ENCODE results near the gene OVCA2. TPM values are rescaled to one million over a fixed set of nuclear protein-coding genes. Genes with fewer than 3 reads are reported as not detected.
A peak's percentile ranks its signal among the peaks of the same experiment; 100 is the strongest.

The OVCA2 gene
- total RNA-seq, 4 donors from 2014 or later = 7.9 to 27.4 (median 19.8) TPM

DNA sequence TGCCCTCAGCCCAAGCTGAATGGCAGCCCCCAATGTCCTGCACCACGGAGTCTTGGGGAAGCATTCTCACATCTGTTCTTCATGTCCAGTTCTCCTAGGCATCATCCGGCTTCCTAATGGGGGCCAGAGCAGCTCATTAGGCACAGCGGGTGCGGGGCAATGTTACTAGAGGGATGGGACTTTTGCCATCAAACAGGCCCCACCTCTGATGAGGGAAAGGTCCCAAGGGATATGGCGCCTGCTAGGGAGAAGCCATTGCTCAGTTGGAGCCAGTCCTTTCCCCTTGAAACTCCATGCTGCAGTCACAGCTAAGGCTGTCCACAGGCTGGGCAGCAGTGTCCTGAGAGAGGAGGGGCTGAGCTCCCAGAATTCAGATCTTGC, 13.6 kb upstream of the OVCA2 start:
- Histone ChIP-seq H3K9me3 (no peaks in the 10 kb centered on the region), H3K4me1 (peaks cover 0 to 31% of the 10 kb centered on the region in 2 donors), H3K4me3 (no peak overlapping the region), H3K27ac (no peak overlapping the region), H3K36me3 (no peaks in the 10 kb centered on the region), H3K27me3 (no peaks in the 10 kb centered on the region)
- DNase-seq = no peak
- intact Hi-C loops (cut with DNase I; ENCODE audit: low total_unique reads) = no loop called here
- TF ChIP-seq, protein P1, sequence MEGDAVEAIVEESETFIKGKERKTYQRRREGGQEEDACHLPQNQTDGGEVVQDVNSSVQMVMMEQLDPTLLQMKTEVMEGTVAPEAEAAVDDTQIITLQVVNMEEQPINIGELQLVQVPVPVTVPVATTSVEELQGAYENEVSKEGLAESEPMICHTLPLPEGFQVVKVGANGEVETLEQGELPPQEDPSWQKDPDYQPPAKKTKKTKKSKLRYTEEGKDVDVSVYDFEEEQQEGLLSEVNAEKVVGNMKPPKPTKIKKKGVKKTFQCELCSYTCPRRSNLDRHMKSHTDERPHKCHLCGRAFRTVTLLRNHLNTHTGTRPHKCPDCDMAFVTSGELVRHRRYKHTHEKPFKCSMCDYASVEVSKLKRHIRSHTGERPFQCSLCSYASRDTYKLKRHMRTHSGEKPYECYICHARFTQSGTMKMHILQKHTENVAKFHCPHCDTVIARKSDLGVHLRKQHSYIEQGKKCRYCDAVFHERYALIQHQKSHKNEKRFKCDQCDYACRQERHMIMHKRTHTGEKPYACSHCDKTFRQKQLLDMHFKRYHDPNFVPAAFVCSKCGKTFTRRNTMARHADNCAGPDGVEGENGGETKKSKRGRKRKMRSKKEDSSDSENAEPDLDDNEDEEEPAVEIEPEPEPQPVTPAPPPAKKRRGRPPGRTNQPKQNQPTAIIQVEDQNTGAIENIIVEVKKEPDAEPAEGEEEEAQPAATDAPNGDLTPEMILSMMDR (IDR thresholded peaks at IDR 0.05) = no peak
- TF ChIP-seq POLR2A (IDR thresholded peaks at IDR 0.05) = no peak

DNA sequence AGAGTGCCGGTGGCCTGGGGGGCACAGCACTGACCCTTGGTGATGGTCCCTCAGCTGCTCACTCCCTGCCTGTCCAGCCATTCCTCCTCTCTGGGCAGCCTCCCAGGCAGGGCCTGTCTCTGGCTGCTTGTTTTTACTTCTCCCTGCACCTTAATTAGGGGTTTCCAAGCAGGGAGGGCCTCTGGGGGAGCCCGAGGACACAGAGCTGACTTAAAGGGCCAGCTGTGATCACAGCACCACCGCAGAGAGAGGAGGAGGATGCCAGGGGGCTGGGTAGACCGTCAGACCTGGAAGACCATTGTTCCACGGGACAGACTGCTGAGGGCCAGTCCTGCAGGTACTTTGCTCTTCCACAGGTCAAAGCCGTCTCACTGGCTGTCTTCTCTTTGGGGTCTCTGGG, 13.1 kb upstream of the OVCA2 start:
- no peak overlapping the region for H3K27ac ChIP-seq
- H3K4me3 ChIP-seq = no peak overlapping the region
- peaks cover 0 to 29% of the 10 kb centered on the region in 2 donors for H3K4me1 ChIP-seq
- H3K27me3 ChIP-seq = no peaks in the 10 kb centered on the region
- H3K36me3 ChIP-seq = no peaks in the 10 kb centered on the region
- TF ChIP-seq, protein P1 (IDR thresholded peaks at IDR 0.05) = no peak
- TF ChIP-seq POLR2A (IDR thresholded peaks at IDR 0.05) = no peak
- H3K9me3 ChIP-seq = no peaks in the 10 kb centered on the region
- no peak for DNase-seq
- intact Hi-C loops (cut with DNase I; ENCODE audit: low total_unique reads) = no loop called here

DNA sequence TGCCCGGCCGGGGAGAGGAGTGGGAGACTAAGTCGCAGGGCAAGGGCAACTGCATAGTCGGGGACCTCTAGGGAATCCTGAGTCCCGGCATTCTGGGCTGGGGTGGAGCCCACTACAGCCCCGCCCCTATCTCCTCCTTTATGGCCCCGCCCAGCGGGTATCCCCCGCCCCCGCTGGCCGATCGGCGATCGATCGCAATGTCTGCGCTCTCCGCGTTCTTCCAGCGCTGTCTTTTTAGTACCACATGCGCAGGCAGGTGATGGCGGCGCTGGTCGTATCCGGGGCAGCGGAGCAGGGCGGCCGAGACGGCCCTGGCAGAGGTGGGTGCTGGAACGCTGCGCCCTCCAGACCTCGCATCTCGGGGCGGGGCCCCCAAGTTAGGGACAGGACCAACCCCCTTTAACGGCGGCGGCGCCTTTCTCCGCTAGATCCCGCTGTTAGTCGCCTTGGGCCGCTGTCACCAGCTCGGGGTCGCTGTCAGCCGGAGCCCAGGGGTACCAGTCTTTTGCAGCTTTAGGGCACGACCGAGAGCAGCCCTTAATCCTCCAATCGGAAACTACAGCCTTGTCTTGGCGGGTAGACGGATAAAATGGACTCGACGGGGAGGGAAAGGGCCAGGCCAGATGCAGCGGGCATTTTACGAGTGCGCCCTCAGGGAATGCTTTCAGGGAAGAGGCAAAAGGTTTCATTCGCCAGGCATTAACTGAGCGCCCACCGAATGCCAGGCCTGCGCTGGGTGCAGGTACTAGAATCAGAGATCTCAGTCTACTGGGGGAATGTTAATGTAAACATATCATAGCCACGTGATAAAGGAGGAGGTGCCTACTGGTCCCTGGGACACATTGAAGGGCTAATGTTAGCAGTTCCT, 11.7 kb upstream of the OVCA2 start, which contains the start of gene DPH1:
Gene DPH1 (plus strand): TSS at position 243 of the 868 bp plus-strand sequence. CDS start 17 bp downstream, at position 260.
- TF ChIP-seq POLR2A (IDR thresholded peaks at IDR 0.05) = peak in 1 of 2 donors; percentile 44
- TF ChIP-seq, protein P1 (IDR thresholded peaks at IDR 0.05) = peak in 1 of 4 experiments; percentile 52
- intact Hi-C loops (cut with DNase I; ENCODE audit: low total_unique reads) = no loop called here
- Histone ChIP-seq H3K4me1 (peaks cover 0 to 19% of the 10 kb centered on the region in 2 donors), H3K27me3 (no peaks in the 10 kb centered on the region), H3K36me3 (no peaks in the 10 kb centered on the region), H3K27ac (peak within 1 kb of the TSS; percentile 52 to 59), H3K4me3 (peak within 1 kb of the TSS; percentile 92 to 94), H3K9me3 (no peaks in the 10 kb centered on the region)
- peak; percentile 85 to 89 for DNase-seq

DNA sequence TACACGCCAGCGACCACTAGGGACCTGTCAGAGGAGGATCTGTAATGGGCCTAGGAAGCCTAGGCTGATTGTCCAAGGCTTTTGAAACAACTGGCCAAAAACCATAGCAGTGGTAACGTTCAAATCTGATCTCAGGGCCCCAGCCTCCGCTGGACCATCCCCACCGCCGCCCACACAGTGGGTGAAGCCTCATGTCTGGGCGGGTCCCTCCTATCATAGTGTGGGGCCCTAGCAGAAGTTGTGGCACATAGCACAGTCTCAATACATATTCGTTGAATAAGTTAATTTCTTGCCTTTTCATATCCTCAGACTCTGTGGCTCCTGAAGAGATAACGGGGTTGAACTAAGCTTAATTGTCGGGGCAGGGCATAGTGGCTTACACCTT, 11.1 kb upstream of the OVCA2 start:
- Histone ChIP-seq H3K9me3 (no peaks in the 10 kb centered on the region), H3K27ac (peak overlapping the region in 1 of 2 donors; percentile 59), H3K4me1 (peaks cover 0 to 14% of the 10 kb centered on the region in 2 donors), H3K4me3 (peak overlapping the region; percentile 92 to 94), H3K36me3 (no peaks in the 10 kb centered on the region), H3K27me3 (no peaks in the 10 kb centered on the region)
- peak in 1 of 2 donors; percentile 26 for DNase-seq
- intact Hi-C loops (cut with DNase I; ENCODE audit: low total_unique reads) = no loop called here
- TF ChIP-seq, protein P1 (IDR thresholded peaks at IDR 0.05) = peak in 2 of 4 experiments; percentile 19 to 21
- no peak for TF ChIP-seq POLR2A (IDR thresholded peaks at IDR 0.05)

DNA sequence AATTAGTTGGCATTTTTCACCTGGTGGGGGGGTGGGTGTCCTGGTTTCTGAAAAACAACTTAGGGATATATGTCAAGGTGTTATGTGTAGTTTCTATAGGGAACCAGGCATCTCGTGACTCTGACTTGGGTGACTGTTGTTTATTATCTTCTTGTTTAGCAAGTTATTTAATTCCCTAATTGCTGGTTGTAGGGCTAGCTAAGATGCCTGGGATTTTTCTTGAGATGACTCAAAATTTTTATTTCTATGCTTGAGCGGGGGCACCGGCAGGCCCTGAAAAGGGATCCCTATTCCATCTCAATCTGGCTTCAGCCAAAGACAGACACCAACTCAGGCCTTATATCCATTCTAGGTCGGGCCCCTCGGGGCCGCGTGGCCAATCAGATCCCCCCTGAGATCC, 8.7 kb upstream of the OVCA2 start:
- Histone ChIP-seq H3K27ac (no peak overlapping the region), H3K27me3 (no peaks in the 10 kb centered on the region), H3K4me1 (peaks cover 0 to 14% of the 10 kb centered on the region in 2 donors), H3K9me3 (no peaks in the 10 kb centered on the region), H3K36me3 (no peaks in the 10 kb centered on the region), H3K4me3 (no peak overlapping the region)
- intact Hi-C loops (cut with DNase I; ENCODE audit: low total_unique reads) = no loop called here
- no peak for TF ChIP-seq POLR2A (IDR thresholded peaks at IDR 0.05)
- TF ChIP-seq, protein P1 (IDR thresholded peaks at IDR 0.05) = no peak
- no peak for DNase-seq
